ENCODE results near the gene GREB1.

DNA sequence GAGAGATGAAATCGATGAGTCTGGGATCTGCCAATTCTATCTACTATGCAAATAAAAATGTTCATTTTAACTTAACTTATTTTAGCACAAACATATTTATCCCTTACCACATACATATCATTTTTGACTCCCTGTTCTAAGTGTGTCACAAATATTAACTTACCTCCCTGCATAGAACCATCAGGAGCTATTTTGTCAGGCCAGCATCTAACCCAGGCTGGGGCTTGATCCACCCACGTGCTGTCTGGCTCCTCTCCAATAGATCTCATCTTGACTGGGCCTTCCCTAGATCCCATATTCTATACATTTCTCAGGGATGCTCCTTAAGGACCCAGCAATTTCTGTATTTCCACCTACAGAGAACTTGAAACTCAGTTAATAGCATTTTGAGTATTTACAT lies 115.2 kb downstream of the GREB1 start:
- TF ChIP-seq POLR2A (IDR thresholded peaks at IDR 0.05), result no peak
- TF ChIP-seq, protein P1, sequence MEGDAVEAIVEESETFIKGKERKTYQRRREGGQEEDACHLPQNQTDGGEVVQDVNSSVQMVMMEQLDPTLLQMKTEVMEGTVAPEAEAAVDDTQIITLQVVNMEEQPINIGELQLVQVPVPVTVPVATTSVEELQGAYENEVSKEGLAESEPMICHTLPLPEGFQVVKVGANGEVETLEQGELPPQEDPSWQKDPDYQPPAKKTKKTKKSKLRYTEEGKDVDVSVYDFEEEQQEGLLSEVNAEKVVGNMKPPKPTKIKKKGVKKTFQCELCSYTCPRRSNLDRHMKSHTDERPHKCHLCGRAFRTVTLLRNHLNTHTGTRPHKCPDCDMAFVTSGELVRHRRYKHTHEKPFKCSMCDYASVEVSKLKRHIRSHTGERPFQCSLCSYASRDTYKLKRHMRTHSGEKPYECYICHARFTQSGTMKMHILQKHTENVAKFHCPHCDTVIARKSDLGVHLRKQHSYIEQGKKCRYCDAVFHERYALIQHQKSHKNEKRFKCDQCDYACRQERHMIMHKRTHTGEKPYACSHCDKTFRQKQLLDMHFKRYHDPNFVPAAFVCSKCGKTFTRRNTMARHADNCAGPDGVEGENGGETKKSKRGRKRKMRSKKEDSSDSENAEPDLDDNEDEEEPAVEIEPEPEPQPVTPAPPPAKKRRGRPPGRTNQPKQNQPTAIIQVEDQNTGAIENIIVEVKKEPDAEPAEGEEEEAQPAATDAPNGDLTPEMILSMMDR (IDR thresholded peaks at IDR 0.05), result no peak

All from ovary (tissue), 3 donors.